A549 (cell line): ENCODE results near the gene MEGF9. TPM values are rescaled to one million over a fixed set of nuclear protein-coding genes. Genes with fewer than 3 reads are reported as not detected.

Experiments used
- ATAC-seq, 2 experiments: fragments of 200-7000 bp in 1 of 2; fragments of >200 bp in 1 of 2; cut with Nextera tagmentation in 1 of 2; cut with Tn5 transposase in 1 of 2; 3 replicates each; pipeline versions ENCODE4 v1.8.0 to v1.9.1; 2018 to 2020; ENCODE audit warnings: mild to moderate bottlenecking in 1 of 2, moderate library complexity in 1 of 2
- CTCF ChIA-PET: fragments of 300-600 bp; sonication (Branson Sonifier 250); formaldehyde crosslinking; extraction: SDS; loops from one replicate; lab custom pipeline; 2021; ENCODE audit warnings: antibody characterized with exemption, inconsistent platforms; lab: Yijun Ruan, JAX
- POLR2A ChIA-PET: fragments of 350-600 bp; formaldehyde crosslinking; extraction: SDS; loops from one replicate; lab custom pipeline; 2021; ENCODE audit warnings: antibody characterized with exemption, inconsistent platforms; lab: Yijun Ruan, JAX
- DNase-seq, 2 experiments: peaks; one replicate each; pipeline versions ENCODE4 v3.0.0 to v3.0.0-alpha.2; 2011 to 2016; ENCODE audit warnings: low read depth in 1 of 2, low spot score in 1 of 2
- FAIRE-seq: peaks from 2 replicates; lab custom pipeline; 2011; peaks lifted over from hg19 to GRCh38; lab: Jason Lieb, UNC
- H3K27ac ChIP-seq, 2 experiments: fragments of >200 bp; sonication (Bioruptor Twin); formaldehyde crosslinking; 3 replicates each; pipeline ENCODE4 v1.5.1; 2016 to 2017
- H3K4me1 ChIP-seq: fragments of >200 bp; sonication (Bioruptor Twin); formaldehyde crosslinking; 3 replicates; pipeline ENCODE4 v1.6.1; 2016
- H3K4me2 ChIP-seq: fragments of >200 bp; sonication (Bioruptor Twin); formaldehyde crosslinking; 3 replicates; pipeline ENCODE4 v1.6.1; 2016
- H3K4me3 ChIP-seq: fragments of >200 bp; sonication (Bioruptor Twin); formaldehyde crosslinking; 3 replicates; pipeline ENCODE4 v1.5.1; 2016
- H3K9me3 ChIP-seq: fragments of >200 bp; sonication (Bioruptor Twin); formaldehyde crosslinking; 3 replicates; pipeline ENCODE4 v1.6.1; 2016
- BCL3 ChIP-seq: fragments of >200 bp; sonication (Bioruptor Twin); formaldehyde crosslinking; IDR thresholded peaks from 3 replicates; pipeline ENCODE4 v1.6.1; 2016
- CHD4 ChIP-seq: fragments of 200-600 bp; sonication (generic); IDR thresholded peaks from 2 replicates; pipeline ENCODE4 v1.6.1; 2016; ENCODE audit warnings: antibody characterized with exemption, mild to moderate bottlenecking, borderline replicate concordance
- CTCF ChIP-seq: fragments of >200 bp; sonication (Bioruptor Twin); formaldehyde crosslinking; IDR thresholded peaks from 3 replicates; pipeline ENCODE4 v1.5.1; 2016
- E2F6 ChIP-seq: IDR thresholded peaks from 2 replicates; pipeline ENCODE4 v1.6.1; 2012; ENCODE audit warnings: low read depth, borderline replicate concordance
- EHF ChIP-seq: fragments of 250-450 bp; sonication (Bioruptor Pico); IDR thresholded peaks from 2 replicates; pipeline ENCODE4 v1.5.0; 2020; ENCODE audit warnings: mild to moderate bottlenecking
- FOSL2 ChIP-seq, 2 experiments: fragments of 450-650 bp in 1 of 2; fragments of >200 bp in 1 of 2; sonication (Bioruptor Twin) in 1 of 2; formaldehyde crosslinking; IDR thresholded peaks; 2 replicates each; pipeline versions ENCODE4 v1.5.0 to v1.6.1; 2016 to 2020; ENCODE audit warnings: mild to moderate bottlenecking in 1 of 2, moderate library complexity in 1 of 2
- HOXA7 ChIP-seq: fragments of 250-450 bp; sonication (Bioruptor Pico); IDR thresholded peaks from 2 replicates; pipeline ENCODE4 v1.5.0; 2020; ENCODE audit warnings: mild to moderate bottlenecking, moderate library complexity
- HOXB5 ChIP-seq: fragments of 250-450 bp; sonication (Bioruptor Pico); IDR thresholded peaks from 2 replicates; pipeline ENCODE4 v1.5.0; 2020; ENCODE audit warnings: mild to moderate bottlenecking, moderate library complexity
- JUN ChIP-seq, 2 experiments: fragments of >200 bp; sonication (Bioruptor Twin); formaldehyde crosslinking; IDR thresholded peaks; 2 replicates in 1 of 2; 3 replicates in 1 of 2; pipeline ENCODE4 v1.6.1; 2016 to 2017
- KDM1A ChIP-seq: fragments of 200-600 bp; sonication (generic); IDR thresholded peaks from 2 replicates; pipeline ENCODE4 v1.6.1; 2016; ENCODE audit warnings: low read depth, mild to moderate bottlenecking
- KDM5A ChIP-seq: fragments of 200-600 bp; sonication (generic); IDR thresholded peaks from 2 replicates; pipeline ENCODE4 v1.6.1; 2016; ENCODE audit warnings: antibody characterized with exemption, mild to moderate bottlenecking
- MAFK ChIP-seq: fragments of 450-650 bp; IDR thresholded peaks from 2 replicates; pipeline ENCODE4 v1.6.1; 2014; ENCODE audit not compliant: partially characterized antibody
- MAZ ChIP-seq: fragments of 150-350 bp; IDR thresholded peaks from 2 replicates; pipeline ENCODE4 v1.6.1; 2014; ENCODE audit warnings: antibody characterized with exemption, low read depth, low read length, borderline replicate concordance
- PBX3 ChIP-seq: IDR thresholded peaks from 2 replicates; pipeline ENCODE4 v1.6.1; 2012
- POLR2AphosphoS2 ChIP-seq: conservative IDR thresholded peaks from 2 replicates; pipeline ENCODE4 v1.6.1; 2012; ENCODE audit warnings: low read length, improper control_type of control experiment, inconsistent platforms
- RCOR1 ChIP-seq: fragments of 150-350 bp; IDR thresholded peaks from 2 replicates; pipeline ENCODE4 v1.6.1; 2014; ENCODE audit warnings: antibody characterized with exemption, low read length, low read depth
- SREBF2 ChIP-seq: fragments of 450-650 bp; IDR thresholded peaks from 2 replicates; pipeline ENCODE4 v1.6.1; 2014; ENCODE audit warnings: mild to moderate bottlenecking, moderate library complexity
- USF2 ChIP-seq: fragments of 450-650 bp; IDR thresholded peaks from 2 replicates; pipeline ENCODE4 v1.6.1; 2014; ENCODE audit warnings: antibody characterized with exemption
- ZC3H11A ChIP-seq: fragments of 450-650 bp; IDR thresholded peaks from 2 replicates; pipeline ENCODE4 v1.6.1; 2014; ENCODE audit warnings: antibody characterized with exemption, mild to moderate bottlenecking
- ZFP36 ChIP-seq: fragments of 450-650 bp; IDR thresholded peaks from 2 replicates; pipeline ENCODE4 v1.6.1; 2014; ENCODE audit warnings: borderline replicate concordance; ENCODE audit not compliant: partially characterized antibody
- ZNF302 ChIP-seq: fragments of 250-450 bp; sonication (Bioruptor Pico); IDR thresholded peaks from 2 replicates; pipeline ENCODE4 v1.9.0; 2021; ENCODE audit warnings: inconsistent platforms, mild to moderate bottlenecking, moderate library complexity
- ZSCAN20 ChIP-seq: fragments of 250-450 bp; sonication (Bioruptor Pico); IDR thresholded peaks from 2 replicates; pipeline ENCODE4 v1.8.0; 2022; ENCODE audit warnings: mild to moderate bottlenecking, moderate library complexity
- WGBS: methylation state at CpG from one replicate; pipeline ENCODE4 v1.1.6; 2017; ENCODE audit errors: missing lambda C conversion rate; 5-methylcytosine and 5-hydroxymethylcytosine counted together
- polyA plus RNA-seq, 4 experiments: library from polyadenylated mRNA; depleted of rRNA in 3 of 4; stranded (reverse); fragments of >200 nt; fragmentation: RNase III in 1 of 4; extraction: RNeasy Plus Mini Kit Qiagen cat#74134 plus additional on column Dnase treatment in 1 of 4; gene quantifications; 2 replicates in 3 of 4; 3 replicates in 1 of 4; pipeline ENCODE4 v1.2.3, GENCODE V29; 2011 to 2017
- TF ChIP-seq, protein P1 (sequence below): fragments of 150-350 bp; IDR thresholded peaks from 2 replicates; pipeline ENCODE4 v1.6.1; 2014; ENCODE audit warnings: low read depth, mild to moderate bottlenecking, low read length
- TF ChIP-seq, protein P2 (sequence below): IDR thresholded peaks from 2 replicates; pipeline ENCODE4 v1.6.1; 2012

The MEGF9 gene
- polyA plus RNA-seq, 2 of the 4 experiments (the other 2 are of a cell fraction), result 25.7 to 33.4 TPM

- TF ChIP-seq FOSL2 (IDR thresholded peaks at IDR 0.05), result no peak
- no peak for TF ChIP-seq FOSL2 (CRISPR knock-in tag; IDR thresholded peaks at IDR 0.05)
- no peak for TF ChIP-seq ZFP36
- no peak for TF ChIP-seq JUN (IDR thresholded peaks at IDR 0.05)
- TF ChIP-seq MAZ, result no peak
Observed at GRCh38 chr9:120680579-120680978, 33.7 kb downstream of the MEGF9 start (continued).

GRCh38 chr9:120680161-120680560 lies 34.1 kb downstream of the MEGF9 start:
- H3K9me3 ChIP-seq, result no peaks in the 10 kb centered on the region
- WGBS, result 91% methylated on average over 4 of the region's 4 CpGs
- DNase-seq (no peak), ATAC-seq (no peak), FAIRE-seq (no peak)
- no peak overlapping the region for H3K4me2 ChIP-seq
- POLR2A ChIA-PET, result no interaction called here
- H3K4me1 ChIP-seq, result peaks cover 61% of the 10 kb centered on the region
- no peak overlapping the region for H3K4me3 ChIP-seq
- CTCF ChIA-PET, result interaction anchor here (1.3 to 2.2 kb wide), 4 partner anchors 12 to 60 kb away, joined by 3 to 5 read pairs (median 4); no protein-coding TSS in a partner anchor
- TF ChIP-seq CHD4, result no peak
- TF ChIP-seq, all 56 proteins: peak for 0
- peak overlapping the region; percentile 90 to 93; a peak in 4 of 6 replicates for H3K27ac ChIP-seq

DNA sequence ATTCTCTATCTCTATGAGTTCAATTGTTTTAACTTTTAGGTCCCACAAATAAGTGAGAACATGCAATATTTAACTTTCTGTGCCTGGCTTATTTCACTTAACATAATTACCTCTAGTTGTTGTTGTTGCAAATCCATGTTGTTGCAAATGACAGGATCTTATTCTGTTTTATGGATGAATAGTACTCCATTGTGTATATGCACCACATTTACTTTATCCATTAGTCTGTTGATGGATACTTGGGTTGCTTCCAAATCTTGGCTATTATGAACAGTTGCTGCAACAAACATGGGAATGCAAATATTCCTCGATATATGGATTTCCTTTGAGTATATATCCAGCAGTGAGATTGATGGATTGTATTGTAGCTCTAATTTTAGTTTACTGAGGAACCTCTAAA lies 36.3 kb downstream of the MEGF9 start:
- Histone ChIP-seq H3K4me1 (peaks cover 45% of the 10 kb centered on the region), H3K9me3 (no peaks in the 10 kb centered on the region), H3K4me3 (no peak overlapping the region), H3K4me2 (no peak overlapping the region), H3K27ac (no peak overlapping the region)
- TF ChIP-seq MAFK, result no peak
- no peak for TF ChIP-seq HOXB5 (CRISPR knock-in tag)
- TF ChIP-seq, protein P1, sequence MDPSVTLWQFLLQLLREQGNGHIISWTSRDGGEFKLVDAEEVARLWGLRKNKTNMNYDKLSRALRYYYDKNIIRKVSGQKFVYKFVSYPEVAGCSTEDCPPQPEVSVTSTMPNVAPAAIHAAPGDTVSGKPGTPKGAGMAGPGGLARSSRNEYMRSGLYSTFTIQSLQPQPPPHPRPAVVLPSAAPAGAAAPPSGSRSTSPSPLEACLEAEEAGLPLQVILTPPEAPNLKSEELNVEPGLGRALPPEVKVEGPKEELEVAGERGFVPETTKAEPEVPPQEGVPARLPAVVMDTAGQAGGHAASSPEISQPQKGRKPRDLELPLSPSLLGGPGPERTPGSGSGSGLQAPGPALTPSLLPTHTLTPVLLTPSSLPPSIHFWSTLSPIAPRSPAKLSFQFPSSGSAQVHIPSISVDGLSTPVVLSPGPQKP, result no peak
- TF ChIP-seq SREBF2, result no peak
- no peak for TF ChIP-seq ZC3H11A
- TF ChIP-seq RCOR1, result no peak
- TF ChIP-seq CTCF, result no peak
- no peak for TF ChIP-seq PBX3
- TF ChIP-seq KDM5A, result no peak
- no peak for TF ChIP-seq KDM1A
- no peak for TF ChIP-seq ZSCAN20 (CRISPR knock-in tag)
- no peak for TF ChIP-seq EHF (CRISPR knock-in tag)
- TF ChIP-seq BCL3, result no peak
- no peak for TF ChIP-seq E2F6
- TF ChIP-seq, protein P2, sequence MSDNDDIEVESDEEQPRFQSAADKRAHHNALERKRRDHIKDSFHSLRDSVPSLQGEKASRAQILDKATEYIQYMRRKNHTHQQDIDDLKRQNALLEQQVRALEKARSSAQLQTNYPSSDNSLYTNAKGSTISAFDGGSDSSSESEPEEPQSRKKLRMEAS, result no peak
- no peak for TF ChIP-seq CHD4
- TF ChIP-seq HOXA7, result no peak
- TF ChIP-seq ZNF302 (CRISPR knock-in tag), result no peak
- TF ChIP-seq USF2, result no peak
- TF ChIP-seq POLR2AphosphoS2, result no peak
- DNase-seq, result no peak
- WGBS, result 42% methylated on average over 1 of the region's 1 CpG
- CTCF ChIA-PET, result interaction anchor here (1.8 kb wide), 1 partner anchor 58 kb away, joined by 5 read pairs; no protein-coding TSS in a partner anchor
- ATAC-seq, result no peak
- POLR2A ChIA-PET, result no interaction called here
- no peak for FAIRE-seq
